GM10266 (cell line): ENCODE measurements around the gene CXorf49.
"Not testable (repeated sequence)": the region's sequence is repeated elsewhere in the genome, so short reads cannot be mapped to it uniquely, and the experiment has no call there.

ENCODE experiments used
- DNase-seq: peaks from one replicate; pipeline ENCODE4 v3.0.0; 2012; ENCODE audit errors: extremely low spot score
- CTCF ChIP-seq: IDR thresholded peaks from 2 replicates; pipeline ENCODE4 v1.5.1; 2012; ENCODE audit warnings: mild to moderate bottlenecking, low read depth; ENCODE audit not compliant: control insufficient read depth, insufficient read depth; ENCODE audit errors: missing control alignments

CXorf49 gene

GRCh38 chrX:71679575-71680207, 38.4 kb downstream of the CXorf49 start:
- DNase-seq: no peak
- TF ChIP-seq CTCF: no peak

GRCh38 chrX:71677195-71677594, 40.9 kb downstream of the CXorf49 start:
- DNase-seq: not testable (repeated sequence)

GRCh38 chrX:71676068-71676795, 41.9 kb downstream of the CXorf49 start:
- DNase-seq: not testable (repeated sequence)

- not testable (repeated sequence) for DNase-seq
Observed at GRCh38 chrX:71675636-71676035, 42.4 kb downstream of the CXorf49 start.

- no peak for DNase-seq
- no peak for TF ChIP-seq CTCF
Observed at GRCh38 chrX:71671938-71672337, 46.1 kb downstream of the CXorf49 start.

GRCh38 chrX:71671043-71671780, 46.9 kb downstream of the CXorf49 start:
- no peak for DNase-seq
- TF ChIP-seq CTCF: no peak

GRCh38 chrX:71669947-71670346, 48.1 kb downstream of the CXorf49 start:
- not testable (repeated sequence) for DNase-seq
- peak; percentile 44 for TF ChIP-seq CTCF

GRCh38 chrX:71669492-71669891, 48.6 kb downstream of the CXorf49 start:
- no peak for DNase-seq
- no peak for TF ChIP-seq CTCF

GRCh38 chrX:71668248-71668595, 49.9 kb downstream of the CXorf49 start:
- TF ChIP-seq CTCF: no peak
- no peak for DNase-seq
